GM12872 (cell line): Measurements from ENCODE around the gene ZNF574.

Source experiments
- TF ChIP-seq, protein P1 (sequence below): IDR thresholded peaks from 3 replicates; pipeline ENCODE4 v1.5.1; 2011; ENCODE audit warnings: low read depth, mild to moderate bottlenecking, low read length, moderate library complexity; ENCODE audit not compliant: insufficient read depth

Gene ZNF574

DNA sequence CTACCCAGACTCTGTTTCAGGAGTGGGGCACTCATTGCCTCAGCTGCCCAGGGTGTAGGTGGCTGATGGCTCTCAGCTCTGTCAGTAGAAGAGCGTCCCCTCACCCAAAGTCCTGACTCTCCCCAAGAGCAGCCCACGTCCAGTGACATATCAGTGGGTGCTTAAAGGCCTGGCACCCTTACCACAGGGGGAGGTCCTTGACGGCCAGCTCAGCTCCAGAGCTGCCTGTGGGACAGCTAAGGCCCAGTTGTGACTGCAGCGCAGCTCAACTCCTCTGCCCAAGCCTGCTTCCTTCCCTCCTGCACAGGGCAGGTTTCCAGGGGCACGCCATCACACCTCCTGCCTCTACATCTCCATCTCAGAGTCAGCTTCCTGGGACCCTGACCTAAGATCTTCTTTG, 38.3 kb upstream of the ZNF574 start:
- TF ChIP-seq, protein P1, sequence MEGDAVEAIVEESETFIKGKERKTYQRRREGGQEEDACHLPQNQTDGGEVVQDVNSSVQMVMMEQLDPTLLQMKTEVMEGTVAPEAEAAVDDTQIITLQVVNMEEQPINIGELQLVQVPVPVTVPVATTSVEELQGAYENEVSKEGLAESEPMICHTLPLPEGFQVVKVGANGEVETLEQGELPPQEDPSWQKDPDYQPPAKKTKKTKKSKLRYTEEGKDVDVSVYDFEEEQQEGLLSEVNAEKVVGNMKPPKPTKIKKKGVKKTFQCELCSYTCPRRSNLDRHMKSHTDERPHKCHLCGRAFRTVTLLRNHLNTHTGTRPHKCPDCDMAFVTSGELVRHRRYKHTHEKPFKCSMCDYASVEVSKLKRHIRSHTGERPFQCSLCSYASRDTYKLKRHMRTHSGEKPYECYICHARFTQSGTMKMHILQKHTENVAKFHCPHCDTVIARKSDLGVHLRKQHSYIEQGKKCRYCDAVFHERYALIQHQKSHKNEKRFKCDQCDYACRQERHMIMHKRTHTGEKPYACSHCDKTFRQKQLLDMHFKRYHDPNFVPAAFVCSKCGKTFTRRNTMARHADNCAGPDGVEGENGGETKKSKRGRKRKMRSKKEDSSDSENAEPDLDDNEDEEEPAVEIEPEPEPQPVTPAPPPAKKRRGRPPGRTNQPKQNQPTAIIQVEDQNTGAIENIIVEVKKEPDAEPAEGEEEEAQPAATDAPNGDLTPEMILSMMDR = no peak

DNA sequence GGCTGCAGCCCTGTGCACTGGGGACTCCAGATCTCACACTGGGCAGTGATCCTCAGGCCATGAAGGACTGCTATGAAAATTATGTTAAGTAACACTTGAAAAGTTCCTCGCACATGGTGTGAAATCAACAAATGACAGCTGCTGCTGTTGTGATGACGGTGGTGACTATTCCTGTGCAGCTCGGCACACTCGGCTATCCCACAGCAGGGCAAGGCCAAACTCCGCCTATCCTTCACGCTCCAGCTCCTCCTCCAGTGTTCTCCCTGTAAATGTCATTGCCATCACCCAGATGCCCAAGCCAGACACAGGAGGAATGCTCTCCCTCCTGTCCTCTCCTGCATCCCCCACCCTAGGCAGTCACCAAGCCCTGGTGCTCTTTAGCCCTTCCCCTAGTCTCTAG, 37.3 kb upstream of the ZNF574 start:
- TF ChIP-seq, protein P1 = no peak

DNA sequence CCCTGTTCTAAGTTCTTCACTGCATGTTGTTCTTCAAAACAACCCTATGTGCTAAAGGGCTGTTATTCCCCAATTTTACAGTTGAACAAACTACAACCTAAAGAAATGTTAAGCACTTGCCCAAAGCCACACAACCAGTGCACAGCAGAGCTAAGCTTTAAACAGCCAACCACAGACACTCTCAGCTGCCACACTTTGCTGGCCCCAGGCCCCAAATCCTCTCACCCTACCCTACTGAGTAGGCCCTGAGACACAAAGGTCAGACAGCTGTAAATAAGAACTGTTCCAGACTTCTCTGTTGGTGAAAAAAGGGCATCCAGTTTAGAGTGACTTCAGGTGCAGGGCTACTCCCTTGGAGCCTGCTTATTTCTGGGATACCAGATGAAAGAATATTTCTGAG, 35.9 kb upstream of the ZNF574 start:
- TF ChIP-seq, protein P1 = no peak

DNA sequence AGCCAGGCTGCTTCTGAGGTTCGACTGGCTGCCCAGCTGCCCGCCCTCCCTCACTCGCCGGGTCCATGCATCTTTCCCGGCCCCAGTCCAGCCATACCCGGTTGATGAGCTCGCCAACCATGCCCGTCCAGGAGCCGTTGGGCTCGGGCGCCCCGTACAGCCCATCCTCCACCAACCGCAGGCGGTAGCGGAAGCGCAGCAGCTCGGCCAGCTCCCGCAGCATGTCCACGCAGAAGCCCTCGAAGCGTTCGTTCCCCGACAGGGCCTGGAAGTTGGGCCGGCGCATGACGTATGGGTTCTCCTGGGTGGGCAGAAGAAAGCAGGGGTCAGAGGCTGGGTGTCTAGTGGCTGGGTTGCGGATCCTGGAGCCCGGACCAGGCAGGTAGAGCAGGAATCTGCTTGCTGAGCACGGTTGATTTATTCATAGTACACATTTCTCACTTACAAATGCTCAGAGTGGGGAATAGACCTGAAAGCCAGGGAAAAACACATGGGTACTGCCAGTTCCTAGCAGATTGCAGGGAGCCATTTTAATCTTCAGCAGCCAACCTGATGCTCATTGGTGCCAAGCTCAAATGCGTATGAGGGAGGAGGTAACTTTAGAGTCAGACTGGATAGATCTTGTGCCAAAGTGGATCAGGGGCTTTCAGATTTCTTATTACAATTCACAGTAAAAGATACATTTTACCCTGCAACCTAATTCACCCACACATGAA, 33.4 kb upstream of the ZNF574 start:
- TF ChIP-seq, protein P1 = no peak

DNA sequence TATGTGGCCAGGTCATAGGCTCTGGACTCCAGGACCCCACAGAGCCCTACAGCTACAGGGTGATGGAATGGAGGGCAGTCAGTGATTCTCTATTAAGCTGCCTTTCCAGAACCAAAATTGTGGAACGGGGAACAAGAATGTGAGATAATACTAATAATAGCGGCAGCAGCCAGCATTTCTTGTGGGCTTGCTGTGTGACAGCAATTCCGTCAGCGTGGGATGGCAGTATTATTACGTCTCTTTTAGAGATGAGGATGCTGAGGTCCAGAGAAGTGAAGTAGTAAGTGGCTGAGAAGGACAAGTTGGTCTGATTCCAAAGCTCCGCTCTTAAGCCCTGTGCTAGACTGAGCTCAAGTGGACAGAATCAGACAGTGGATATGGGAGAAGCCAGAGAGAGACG, 30.4 kb upstream of the ZNF574 start:
- TF ChIP-seq, protein P1 = no peak

DNA sequence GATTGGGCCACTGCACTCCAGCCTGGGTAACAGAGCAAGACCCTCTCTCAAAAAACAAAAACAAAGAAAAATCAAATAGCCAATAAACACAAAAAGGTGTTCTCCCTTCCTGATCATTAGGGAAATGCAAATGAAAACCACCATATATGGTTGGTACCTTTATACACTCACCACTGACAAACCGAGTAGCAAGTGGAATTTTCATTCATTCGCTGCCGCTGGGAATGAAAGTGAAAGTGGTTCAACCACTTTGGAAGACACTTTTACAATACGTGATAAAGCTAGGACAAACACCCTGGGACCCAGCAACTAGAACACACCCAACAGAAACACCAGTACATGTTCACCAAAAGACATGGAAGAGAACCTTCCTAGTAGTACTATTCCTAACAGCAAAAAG, 27.0 kb upstream of the ZNF574 start:
- TF ChIP-seq, protein P1 = no peak

DNA sequence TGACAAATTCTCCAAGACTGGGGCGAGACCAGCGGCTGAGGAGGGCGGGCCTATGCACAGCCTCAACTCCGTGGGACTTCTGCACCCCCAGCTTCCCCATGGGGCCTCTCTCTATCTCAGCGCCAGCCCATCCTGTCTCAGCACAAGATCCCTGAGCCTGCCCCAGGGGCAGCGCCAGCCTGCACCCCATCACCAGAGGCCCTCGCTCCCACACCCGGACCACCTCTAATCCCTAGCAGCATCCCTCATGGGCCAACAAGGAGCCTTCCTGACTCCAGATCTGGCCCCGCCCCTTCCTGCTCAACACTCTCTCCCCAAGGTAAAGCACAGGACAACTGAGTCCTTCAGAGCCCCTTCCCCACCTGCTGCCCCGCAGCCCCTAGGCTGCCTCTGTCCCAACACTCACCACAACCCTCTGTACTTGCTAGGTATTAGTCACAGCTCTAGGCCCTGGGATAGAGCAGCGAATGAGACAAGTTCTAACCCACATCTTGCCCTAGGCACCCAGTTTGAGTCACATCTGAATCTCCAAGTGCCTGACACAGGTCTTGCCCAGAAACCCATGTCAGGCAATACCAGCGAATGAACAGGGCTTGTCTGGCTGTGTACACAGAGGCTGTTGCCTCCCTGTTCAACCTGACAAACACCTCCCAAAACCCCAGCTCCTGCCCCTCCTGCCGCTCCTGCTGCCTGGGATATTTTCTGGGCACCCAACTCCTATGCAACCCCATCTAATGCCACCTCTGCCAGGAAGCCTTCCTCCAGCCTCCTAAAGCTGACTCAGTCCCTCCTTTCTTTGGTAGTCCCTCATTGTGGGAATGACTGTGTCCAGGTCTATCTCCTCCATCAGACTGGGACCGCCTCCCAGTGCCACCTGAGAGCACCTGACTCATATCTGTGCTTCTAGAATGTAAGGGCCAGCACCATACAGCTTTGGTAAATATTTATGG, 24.5 kb upstream of the ZNF574 start:
- TF ChIP-seq, protein P1 = no peak
